Measurements from ENCODE around the gene PEX12. TPM values are rescaled to one million over a fixed set of nuclear protein-coding genes. Genes with fewer than 3 reads are reported as not detected.
"Not testable (repeated sequence)": the region's sequence is repeated elsewhere in the genome, so short reads cannot be mapped to it uniquely, and the experiment has no call there.

Gene PEX12
- total RNA-seq, 1 donor from 2014 or later = 2.9 TPM

DNA sequence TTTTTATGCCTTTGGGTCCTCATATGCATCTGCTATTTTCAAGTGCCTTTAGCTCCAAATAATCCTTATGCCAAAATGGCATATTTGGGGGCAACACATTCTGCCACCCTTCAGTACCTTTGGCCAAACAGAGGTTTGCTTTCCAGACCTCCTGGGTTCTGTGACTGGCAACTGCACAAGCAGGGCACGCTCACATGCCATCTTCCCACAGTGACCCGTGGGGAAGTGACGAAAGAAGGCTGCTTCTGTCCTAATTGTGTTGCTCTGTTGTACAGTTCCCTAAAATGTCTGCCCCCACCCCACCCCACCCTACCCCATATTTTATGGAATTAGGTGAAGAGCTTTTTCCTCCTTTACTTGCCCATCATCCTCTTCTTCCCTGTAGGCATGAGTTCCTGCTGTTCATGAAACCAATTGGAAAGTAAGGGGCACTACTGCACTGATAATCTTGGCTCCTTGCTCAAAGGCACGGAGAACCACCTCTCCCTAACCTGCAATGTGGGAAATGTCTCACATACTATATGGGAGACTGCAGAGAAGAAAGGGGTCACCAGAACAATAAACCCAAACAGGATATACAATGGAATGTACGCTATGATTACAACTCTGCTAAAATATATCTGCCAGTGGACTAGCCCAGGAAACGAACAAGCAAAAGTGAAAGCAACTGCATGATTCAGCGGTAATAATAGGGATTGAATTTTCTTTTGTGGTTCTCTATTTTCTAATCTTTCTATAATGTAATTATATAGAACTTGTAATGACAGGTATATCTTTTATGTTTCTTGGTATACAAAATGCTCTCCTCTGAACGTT, 37.6 kb downstream of the PEX12 start:
- intact Hi-C loops (cut with DNase I) = loop anchor here (5.0 kb wide), 1 partner anchor 218 kb away; no protein-coding TSS in a partner anchor
- H3K4me3 ChIP-seq = peak overlapping the region in 1 of 2 donors; percentile 21
- no peak for DNase-seq (ENCODE audit: extremely low spot score in 2 of 2)

DNA sequence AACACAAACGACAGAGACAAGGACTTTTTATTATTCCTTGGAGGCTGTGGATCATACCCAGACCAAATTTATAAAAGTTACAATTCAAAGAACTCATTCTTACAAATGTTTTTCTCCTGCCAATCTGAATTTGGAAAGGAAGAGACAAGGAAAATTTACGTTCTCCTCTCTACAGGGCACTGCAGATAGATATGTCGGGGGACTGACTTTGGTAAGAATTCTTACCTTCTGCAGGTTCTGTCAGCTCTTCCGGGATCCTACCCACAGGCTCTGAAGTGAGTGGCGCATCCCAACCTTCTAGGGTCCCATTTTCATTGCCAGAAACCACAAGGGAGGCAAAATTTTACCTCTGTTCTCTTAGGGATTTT, 38.7 kb downstream of the PEX12 start:
- peak overlapping the region; percentile 22 for H3K27ac ChIP-seq
- DNase-seq (ENCODE audit: extremely low spot score in 2 of 2) = no peak
- no peak overlapping the region for H3K4me3 ChIP-seq
- no peaks in the 10 kb centered on the region for H3K9me3 ChIP-seq
- no peaks in the 10 kb centered on the region for H3K36me3 ChIP-seq
- TF ChIP-seq, protein P1, sequence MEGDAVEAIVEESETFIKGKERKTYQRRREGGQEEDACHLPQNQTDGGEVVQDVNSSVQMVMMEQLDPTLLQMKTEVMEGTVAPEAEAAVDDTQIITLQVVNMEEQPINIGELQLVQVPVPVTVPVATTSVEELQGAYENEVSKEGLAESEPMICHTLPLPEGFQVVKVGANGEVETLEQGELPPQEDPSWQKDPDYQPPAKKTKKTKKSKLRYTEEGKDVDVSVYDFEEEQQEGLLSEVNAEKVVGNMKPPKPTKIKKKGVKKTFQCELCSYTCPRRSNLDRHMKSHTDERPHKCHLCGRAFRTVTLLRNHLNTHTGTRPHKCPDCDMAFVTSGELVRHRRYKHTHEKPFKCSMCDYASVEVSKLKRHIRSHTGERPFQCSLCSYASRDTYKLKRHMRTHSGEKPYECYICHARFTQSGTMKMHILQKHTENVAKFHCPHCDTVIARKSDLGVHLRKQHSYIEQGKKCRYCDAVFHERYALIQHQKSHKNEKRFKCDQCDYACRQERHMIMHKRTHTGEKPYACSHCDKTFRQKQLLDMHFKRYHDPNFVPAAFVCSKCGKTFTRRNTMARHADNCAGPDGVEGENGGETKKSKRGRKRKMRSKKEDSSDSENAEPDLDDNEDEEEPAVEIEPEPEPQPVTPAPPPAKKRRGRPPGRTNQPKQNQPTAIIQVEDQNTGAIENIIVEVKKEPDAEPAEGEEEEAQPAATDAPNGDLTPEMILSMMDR (IDR thresholded peaks at IDR 0.05) = peak in 1 of 3 experiments; percentile 4
- TF ChIP-seq POLR2AphosphoS5 (IDR thresholded peaks at IDR 0.05; ENCODE audit: insufficient read depth in 1 of 2, low read depth in 1 of 2) = no peak
- no peak for TF ChIP-seq POLR2A (IDR thresholded peaks at IDR 0.05)
- intact Hi-C loops (cut with DNase I) = loop anchor here (5.0 to 10.0 kb wide), 3 partner anchors 217 to 365 kb away; no protein-coding TSS in a partner anchor
- H3K27me3 ChIP-seq = no peaks in the 10 kb centered on the region
- peaks cover 6% of the 10 kb centered on the region for H3K4me1 ChIP-seq

More for the DNA sequence above, 37.6 kb downstream of the PEX12 start:
- Histone ChIP-seq H3K27ac (peak overlapping the region; percentile 53), H3K4me1 (peaks cover 6% of the 10 kb centered on the region), H3K9me3 (no peaks in the 10 kb centered on the region), H3K36me3 (no peaks in the 10 kb centered on the region), H3K27me3 (no peaks in the 10 kb centered on the region)
- TF ChIP-seq, protein P1 (IDR thresholded peaks at IDR 0.05) = no peak
- TF ChIP-seq POLR2A (IDR thresholded peaks at IDR 0.05) = no peak
- no peak for TF ChIP-seq POLR2AphosphoS5 (IDR thresholded peaks at IDR 0.05; ENCODE audit: insufficient read depth in 1 of 2, low read depth in 1 of 2)

DNA sequence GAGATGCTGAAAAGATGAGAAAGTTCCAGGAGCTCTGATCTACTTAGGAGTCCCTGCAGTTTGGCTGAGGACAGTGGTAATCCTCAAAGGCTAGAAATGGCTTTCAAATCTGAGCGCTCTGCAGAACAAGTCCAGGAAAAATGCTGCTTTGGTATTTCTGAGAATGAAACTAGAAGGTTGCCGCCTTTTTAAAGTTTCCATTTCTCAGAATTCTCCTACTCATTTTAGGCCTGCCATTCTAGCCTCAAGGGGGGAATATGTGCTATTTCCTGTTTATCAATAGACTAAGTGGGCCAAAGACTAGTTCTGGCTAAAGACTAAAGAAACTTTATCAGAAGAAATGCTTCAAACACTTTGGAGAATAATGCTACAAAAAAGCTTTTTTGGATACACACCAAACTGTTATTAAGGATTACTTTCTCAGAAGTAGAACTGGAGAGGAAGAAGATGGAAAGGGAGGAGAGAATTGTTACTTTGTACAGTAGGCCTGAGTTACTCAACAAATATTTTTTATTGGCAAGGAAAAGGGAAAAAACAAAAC, 40.7 kb downstream of the PEX12 start, which contains the start of gene SLFN12L:
Gene SLFN12L, minus strand, starts transcription at position 78 of the 541 bp plus-strand sequence. CDS start 15,314 bp downstream, outside the sequence.
- peak within 1 kb of the TSS in 1 of 2 donors; percentile 10 for H3K4me3 ChIP-seq

DNA sequence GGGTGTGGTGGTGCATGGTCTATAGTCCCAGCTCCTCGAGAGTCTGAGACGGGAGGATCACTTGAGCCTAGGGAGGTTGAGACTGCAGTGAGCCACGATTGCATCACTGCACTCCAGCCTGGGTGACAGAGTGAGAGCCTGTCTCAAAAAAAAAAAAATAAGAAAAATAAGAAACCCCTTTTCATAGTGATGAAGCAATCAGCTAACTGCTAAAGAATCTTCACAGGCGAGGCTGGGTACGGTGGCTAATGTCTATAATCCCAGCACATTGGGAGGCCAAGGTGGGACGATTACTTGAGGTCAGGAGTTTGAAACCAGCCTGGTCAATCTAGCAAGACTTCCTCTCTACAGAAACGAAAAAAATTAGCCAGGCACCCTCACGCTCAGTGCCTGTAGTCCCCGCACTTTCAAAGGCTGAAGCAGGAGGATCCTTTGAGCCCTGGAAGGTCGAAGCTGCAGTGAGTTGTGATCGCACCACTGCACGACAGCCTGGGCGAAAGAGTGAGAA, 41.7 kb downstream of the PEX12 start:
- H3K4me1 ChIP-seq = peaks cover 6% of the 10 kb centered on the region
- H3K4me3 ChIP-seq = peak overlapping the region in 1 of 2 donors; percentile 10
- DNase-seq (ENCODE audit: extremely low spot score in 2 of 2) = no peak
- no peaks in the 10 kb centered on the region for H3K36me3 ChIP-seq
- H3K9me3 ChIP-seq = no peaks in the 10 kb centered on the region
- peak overlapping the region; percentile 58 for H3K27ac ChIP-seq
- no peak for TF ChIP-seq POLR2A (IDR thresholded peaks at IDR 0.05)
- TF ChIP-seq POLR2AphosphoS5 (IDR thresholded peaks at IDR 0.05; ENCODE audit: insufficient read depth in 1 of 2, low read depth in 1 of 2) = no peak
- TF ChIP-seq, protein P1 (IDR thresholded peaks at IDR 0.05) = no peak
- intact Hi-C loops (cut with DNase I) = loop anchor here (5.0 to 10.0 kb wide), 2 partner anchors 224 to 362 kb away; no protein-coding TSS in a partner anchor
- no peaks in the 10 kb centered on the region for H3K27me3 ChIP-seq

More for the DNA sequence above, 40.7 kb downstream of the PEX12 start, which contains the start of gene SLFN12L:
- Histone ChIP-seq H3K27ac (peak within 1 kb of the TSS; percentile 58), H3K9me3 (no peaks in the 10 kb centered on the region), H3K4me1 (peaks cover 6% of the 10 kb centered on the region), H3K36me3 (no peaks in the 10 kb centered on the region), H3K27me3 (no peaks in the 10 kb centered on the region)
- intact Hi-C loops (cut with DNase I) = loop anchor here (5.0 to 10.0 kb wide), 2 partner anchors 225 to 363 kb away; no protein-coding TSS in a partner anchor
- no peak for DNase-seq (ENCODE audit: extremely low spot score in 2 of 2)
- TF ChIP-seq POLR2A (IDR thresholded peaks at IDR 0.05) = no peak
- TF ChIP-seq, protein P1 (IDR thresholded peaks at IDR 0.05) = no peak
- TF ChIP-seq POLR2AphosphoS5 (IDR thresholded peaks at IDR 0.05; ENCODE audit: insufficient read depth in 1 of 2, low read depth in 1 of 2) = no peak

DNA sequence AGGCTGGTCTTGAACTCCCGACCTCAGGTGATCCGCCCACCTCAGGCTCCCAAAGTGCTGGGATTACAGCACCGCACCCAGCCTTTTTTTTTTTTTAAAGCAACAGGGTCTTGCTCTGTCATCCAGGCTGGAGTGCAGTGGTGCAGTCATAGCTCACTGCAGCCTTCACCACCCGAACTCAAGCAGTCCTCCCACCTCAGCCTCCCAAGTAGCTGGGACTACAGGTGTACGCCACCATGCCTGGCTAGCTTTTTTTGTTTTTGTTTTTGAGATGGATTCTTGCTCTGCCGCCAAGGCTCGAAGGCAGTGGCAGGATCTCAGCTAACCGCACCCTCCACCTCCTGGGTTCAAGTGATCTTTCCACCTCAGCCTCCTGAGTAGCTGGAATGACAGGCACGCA, 43.0 kb downstream of the PEX12 start:
- not testable (repeated sequence) for H3K36me3 ChIP-seq; H3K27ac ChIP-seq; H3K27me3 ChIP-seq; DNase-seq (ENCODE audit: extremely low spot score in 2 of 2); H3K9me3 ChIP-seq; H3K4me1 ChIP-seq
- intact Hi-C loops (cut with DNase I) = loop anchor here (5.0 to 10.0 kb wide), 2 partner anchors 223 to 361 kb away; no protein-coding TSS in a partner anchor
- peak overlapping the region; percentile 6 to 21 for H3K4me3 ChIP-seq
